Activated CD4-positive, alpha-beta T cell treated with anti-CD3 and anti-CD28 coated beads for 24 hours (primary cell): ENCODE data around the gene P2RX4.
A peak's percentile ranks its signal among the peaks of the same experiment; 100 is the strongest.
"Not testable (repeated sequence)": the region's sequence is repeated elsewhere in the genome, so short reads cannot be mapped to it uniquely, and the experiment has no call there.

Source experiments
- DNase-seq, 2 donors: peaks; one replicate each; pipeline ENCODE4 v3.0.0-alpha.2; 2020; ENCODE audit warnings: low read depth in 2 of 2

Gene P2RX4, protein sequence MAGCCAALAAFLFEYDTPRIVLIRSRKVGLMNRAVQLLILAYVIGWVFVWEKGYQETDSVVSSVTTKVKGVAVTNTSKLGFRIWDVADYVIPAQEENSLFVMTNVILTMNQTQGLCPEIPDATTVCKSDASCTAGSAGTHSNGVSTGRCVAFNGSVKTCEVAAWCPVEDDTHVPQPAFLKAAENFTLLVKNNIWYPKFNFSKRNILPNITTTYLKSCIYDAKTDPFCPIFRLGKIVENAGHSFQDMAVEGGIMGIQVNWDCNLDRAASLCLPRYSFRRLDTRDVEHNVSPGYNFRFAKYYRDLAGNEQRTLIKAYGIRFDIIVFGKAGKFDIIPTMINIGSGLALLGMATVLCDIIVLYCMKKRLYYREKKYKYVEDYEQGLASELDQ

DNA sequence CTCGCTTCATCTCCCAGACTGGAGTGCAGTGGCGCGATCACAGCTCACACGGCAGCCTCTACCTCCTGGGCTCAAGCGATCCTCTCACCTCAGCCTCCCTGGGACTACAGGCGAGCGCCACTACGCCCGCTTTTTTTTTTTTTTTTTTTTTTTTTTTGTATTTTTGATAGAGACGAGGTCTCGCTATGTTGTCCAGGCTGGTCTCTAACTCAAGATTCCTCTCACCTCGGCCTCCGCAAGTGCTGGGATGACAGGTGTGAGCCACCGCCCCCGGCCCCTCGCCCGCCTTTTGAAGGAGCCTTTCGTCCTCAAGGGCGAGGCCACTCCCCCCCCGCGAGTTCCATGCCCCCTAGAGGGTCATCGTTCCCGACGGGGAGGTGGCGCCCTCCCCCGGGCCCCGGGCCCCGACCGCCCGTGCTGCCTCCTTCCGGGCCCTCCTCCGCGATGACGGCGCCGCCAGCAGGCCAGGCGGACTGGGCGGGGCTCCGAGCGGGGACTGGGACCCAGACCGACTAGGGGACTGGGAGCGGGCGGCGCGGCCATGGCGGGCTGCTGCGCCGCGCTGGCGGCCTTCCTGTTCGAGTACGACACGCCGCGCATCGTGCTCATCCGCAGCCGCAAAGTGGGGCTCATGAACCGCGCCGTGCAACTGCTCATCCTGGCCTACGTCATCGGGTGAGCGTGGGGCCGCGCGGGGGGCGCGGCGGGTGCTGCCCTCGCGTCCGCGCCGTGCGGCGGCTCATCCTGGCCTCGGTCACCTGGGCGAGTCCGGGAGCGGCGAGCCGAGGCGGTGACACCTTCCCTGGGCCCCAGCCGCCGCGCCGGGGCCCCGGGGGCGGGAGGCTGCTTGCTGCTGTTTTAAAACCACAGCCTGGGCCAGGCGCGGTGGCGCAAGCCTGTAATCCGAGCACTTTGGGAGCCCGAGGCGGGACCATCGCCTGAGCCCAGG, at the start of gene P2RX4:
Gene P2RX4, plus strand, starts transcription at position 506 of the 949 bp plus-strand sequence. Its CDS starts 36 bp downstream, at position 542.
- DNase-seq = peak; percentile 71 to 85

DNA sequence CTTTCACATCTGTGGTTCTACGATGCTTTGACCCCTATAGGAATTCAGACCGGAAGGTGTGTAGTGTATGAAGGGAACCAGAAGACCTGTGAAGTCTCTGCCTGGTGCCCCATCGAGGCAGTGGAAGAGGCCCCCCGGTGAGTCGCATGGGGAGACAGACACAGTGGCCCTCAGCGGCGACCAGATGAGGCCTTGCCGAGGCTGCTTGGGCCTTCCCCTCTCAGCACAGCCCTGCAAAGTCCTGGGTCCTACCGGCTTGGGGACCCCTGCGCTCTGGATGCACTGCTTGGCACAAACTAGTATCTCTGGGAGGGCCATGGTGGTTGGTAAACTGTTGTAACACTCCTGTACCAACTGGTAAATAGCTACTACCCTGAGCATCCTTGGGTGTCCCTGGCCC, 47.5 kb upstream of the P2RX4 start:
- no peak for DNase-seq

DNA sequence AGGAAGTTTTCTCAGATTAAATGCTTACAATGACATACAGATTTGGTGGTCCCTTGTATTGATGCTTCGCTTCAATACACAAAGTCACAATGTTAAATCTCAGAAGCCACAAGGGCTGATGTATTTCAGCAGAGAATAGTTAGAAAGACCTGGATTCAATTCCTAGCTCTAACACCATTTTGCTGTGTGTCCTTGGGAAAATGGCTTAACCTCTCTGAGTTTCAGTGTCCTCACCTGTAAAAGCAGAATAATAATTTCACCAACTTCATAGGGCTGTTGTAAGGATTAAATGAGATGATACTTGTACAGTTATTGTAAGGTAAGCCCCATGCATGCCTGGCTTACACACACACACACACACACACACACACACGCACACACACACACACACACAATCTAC, 46.9 kb upstream of the P2RX4 start:
- no peak for DNase-seq

DNA sequence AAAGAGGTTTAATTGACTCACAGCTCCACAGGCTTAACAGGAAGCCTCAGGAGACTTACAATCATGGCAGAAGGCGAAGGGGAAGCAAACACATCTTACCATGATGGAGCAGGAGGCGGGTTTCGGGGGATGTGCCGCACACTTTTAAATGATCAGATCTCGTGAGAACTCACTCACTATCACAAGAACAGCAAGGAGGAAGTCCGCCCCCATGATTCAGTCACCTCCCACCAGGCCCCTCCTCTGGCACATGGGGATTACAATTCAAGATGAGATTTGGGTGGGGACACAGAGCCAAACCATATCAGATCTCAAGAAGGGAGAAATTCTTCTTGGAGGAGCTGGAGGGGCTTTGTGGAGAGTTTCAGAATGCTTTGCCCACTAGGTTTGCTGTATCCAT, 45.1 kb upstream of the P2RX4 start:
- not testable (repeated sequence) for DNase-seq

DNA sequence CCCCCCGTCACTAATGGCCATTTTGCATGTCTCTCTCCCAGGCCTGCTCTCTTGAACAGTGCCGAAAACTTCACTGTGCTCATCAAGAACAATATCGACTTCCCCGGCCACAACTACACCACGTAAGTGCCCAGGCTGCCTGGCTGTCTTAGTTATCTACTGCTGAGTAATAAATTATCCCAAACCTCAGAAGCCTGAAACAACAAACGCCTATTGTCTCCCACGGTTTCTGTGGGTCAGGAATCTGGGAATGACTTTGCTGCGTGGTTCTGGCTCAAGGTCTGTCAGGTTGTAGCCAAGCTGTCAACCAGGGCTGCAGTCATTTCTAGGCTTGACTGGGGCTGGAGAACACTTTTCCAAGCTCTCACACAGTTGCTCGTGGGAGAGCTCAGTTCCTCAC, 44.6 kb upstream of the P2RX4 start:
- no peak for DNase-seq

DNA sequence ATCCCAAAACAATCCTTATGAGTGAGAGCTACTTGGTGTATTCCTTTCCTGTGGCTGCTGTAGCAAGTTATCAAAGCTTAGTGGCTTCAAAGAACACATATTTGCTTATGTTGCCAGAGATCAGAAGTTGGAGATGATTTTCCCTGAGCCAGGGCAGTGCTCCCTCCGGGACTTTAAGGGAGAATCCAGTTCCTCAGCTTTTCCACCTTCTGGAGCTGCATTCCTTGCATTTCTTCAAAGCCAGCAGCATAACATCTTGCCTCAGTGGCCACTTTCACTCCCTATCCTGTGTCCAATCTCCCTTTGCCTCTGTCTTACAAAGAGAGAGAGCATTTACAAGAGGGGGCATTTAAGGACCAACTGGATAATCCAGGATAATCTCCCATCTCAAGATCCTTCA, 43.6 kb upstream of the P2RX4 start:
- no peak for DNase-seq

DNA sequence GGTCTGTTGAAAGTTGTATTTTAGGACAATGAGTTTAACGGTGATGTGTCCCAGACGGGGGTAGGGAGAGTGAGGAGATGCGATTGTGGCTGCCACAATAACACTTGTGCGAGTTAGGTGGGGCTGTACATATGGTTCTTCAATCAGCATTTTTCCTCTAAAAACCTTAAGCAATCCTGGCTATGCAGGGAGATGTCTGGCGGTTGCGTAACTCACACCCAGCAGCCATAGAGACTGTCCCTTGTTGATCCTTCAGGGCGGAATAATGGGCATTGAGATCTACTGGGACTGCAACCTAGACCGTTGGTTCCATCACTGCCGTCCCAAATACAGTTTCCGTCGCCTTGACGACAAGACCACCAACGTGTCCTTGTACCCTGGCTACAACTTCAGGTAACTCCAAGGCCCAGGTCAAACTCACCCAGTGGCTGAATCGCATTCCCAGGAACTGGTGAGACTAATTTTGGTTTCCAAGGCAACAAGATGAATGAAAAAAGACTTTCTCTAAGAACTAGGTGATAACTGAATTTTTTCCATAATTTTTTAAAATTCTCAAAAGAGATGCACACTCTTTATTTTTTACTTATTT, 42.6 kb upstream of the P2RX4 start:
- DNase-seq = no peak

DNA sequence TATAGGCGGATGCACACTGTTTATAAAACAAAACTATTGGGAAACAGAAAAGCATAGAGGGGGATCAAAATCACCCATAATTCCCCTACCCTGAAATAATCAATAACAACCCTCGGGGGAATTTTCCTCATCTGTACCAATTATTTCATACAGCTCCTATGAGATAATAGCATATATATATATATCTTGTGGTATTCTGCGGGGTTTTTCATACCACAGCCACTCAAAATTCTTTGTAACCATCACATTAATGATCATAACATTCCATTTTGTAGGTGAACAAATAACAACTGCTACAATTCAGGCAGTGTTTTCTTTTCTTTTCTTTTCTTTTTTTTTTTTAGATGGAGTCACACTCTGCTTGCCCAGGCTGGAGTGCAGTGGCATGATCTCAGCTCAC, 42.0 kb upstream of the P2RX4 start:
- DNase-seq = no peak

DNA sequence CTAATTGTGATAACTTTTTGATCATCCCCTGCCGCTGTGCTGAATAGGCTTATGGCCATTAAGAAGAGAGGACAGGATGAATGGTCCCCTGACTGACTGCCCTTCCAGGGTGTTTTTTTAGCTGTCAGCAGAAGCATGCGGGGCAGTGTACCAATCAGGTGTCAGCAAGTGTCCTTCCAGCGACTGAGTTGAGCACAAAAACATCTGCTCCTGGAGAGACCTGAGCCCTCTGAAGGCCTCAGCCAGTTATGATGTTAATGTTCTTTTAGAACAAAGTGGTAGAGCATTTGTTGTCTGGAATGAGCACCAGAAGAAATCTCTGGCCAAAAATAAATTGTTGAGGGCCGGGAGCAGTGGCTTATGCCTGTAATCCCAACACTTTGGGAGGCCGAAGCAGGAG, 39.8 kb upstream of the P2RX4 start:
- no peak for DNase-seq

DNA sequence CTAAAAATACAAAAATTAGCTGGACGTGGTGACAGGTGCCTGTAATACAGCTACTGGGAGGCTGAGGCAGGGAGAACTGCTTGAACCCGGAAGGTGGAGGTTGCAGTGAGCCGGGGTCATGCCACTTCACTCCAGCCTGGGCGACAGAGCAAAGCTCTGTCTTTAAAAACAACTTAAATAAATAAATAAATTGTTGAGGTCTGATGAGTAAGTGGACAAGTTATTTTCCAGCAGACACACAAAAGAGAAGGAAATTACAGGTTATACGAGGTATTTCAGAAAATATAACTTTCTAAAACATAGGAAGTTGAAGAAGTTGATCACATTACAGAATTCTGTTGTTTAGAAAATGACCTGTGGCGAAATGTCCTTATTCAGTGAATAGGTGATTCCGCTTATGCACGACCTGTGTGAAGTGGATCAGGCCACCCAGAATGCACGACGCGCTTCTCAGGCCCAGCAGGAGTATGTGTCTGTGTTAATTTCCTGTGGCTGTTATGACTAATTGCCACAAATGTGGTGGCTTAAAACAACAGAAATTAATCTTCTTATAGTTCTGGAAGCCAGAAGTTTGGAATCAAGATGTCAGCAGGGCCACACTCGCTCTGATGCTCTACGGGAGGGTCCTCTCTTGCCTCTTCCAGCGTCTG, 39.2 kb upstream of the P2RX4 start:
- no peak for DNase-seq

DNA sequence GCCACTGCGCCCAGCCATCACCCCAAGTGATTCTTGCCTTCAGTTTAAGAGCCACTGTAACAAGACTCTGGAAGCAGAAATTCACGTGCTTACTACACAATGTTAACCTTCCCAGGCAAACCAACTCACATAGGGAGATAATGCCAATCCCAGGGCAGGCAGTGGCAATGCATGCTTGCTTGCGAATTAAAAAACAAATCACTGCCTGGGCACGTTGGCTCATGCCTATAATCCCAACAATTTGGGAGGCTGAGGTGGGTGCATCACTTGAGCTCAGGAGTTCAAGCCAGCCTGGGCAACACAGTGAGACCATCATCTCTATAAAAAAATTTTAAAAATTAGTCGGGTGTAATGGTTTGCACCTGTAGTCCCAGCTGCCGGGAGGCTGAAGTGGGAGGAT, 37.8 kb upstream of the P2RX4 start:
- DNase-seq = no peak

DNA sequence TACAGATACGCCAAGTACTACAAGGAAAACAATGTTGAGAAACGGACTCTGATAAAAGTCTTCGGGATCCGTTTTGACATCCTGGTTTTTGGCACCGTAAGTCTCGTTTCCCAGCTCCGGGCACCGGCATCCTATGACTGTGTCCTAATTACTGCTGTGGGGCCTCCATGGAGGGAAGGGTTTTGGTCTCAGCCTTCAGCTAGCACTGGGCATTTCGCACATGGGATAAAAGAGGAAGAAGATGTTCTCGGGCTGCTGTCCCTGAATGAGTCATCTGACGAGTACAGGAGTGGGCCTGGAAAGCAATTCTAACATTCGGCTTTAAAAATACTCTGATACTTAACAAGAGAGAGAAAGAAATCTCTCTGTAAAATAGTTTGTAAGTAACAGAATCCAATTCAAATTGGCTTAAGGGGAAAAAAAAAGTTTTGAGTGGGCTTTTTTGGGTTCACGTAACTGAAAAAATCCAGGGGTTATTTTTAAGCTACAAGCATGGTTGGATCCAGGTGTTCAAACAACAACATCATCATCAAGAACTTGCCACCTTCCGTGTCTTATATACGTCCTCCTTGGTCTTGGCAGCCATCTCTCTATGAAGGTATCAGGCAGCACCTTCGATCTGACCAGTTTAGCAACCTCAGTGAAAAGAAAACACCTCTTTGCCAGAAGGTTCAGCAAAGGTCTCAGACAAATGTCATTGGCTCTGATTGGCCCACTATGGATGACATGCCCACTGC, 34.4 kb upstream of the P2RX4 start:
- DNase-seq = no peak

DNA sequence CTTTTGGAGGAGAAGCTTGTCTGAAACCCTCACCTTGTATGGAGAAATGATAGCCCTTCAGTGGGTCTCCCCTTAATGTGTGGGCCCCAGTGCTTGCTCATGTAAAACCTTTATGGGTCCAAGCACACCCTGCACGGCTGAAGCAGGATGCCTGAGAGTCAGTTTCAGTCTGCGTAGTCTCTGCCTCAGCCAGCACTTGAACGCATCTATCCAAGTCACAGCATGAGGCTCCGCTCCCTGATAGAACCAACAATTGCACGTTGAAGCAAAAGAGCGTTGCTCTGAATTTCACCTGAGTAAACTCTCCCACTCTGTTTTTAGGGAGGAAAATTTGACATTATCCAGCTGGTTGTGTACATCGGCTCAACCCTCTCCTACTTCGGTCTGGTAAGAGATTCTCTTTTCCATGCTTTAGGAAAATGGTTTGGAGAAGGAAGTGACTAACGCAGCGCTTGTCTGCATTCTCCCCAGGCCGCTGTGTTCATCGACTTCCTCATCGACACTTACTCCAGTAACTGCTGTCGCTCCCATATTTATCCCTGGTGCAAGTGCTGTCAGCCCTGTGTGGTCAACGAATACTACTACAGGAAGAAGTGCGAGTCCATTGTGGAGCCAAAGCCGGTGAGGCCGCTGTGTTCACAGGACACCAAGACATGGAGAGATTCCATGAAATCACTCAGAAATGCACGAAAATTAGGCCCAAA, 33.0 kb upstream of the P2RX4 start:
- no peak for DNase-seq

DNA sequence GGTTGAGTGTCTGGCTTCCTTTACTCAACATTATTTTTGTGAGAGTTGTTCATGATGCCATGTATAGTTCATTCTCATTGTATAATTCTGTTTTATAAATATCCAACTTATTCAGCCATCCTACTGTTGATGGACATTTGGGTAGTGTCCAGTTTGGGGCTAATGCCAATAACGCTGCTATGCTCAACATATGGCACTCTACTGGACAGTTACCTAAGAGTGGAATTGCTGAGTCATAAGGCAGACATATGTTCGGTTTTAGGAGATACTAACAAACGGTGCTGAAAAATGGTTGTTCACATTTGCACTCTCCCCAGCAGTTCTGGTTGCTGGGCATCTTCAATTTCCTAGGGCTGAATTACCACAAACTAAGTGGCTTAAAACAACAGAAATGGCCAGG, 28.7 kb upstream of the P2RX4 start:
- DNase-seq = no peak

DNA sequence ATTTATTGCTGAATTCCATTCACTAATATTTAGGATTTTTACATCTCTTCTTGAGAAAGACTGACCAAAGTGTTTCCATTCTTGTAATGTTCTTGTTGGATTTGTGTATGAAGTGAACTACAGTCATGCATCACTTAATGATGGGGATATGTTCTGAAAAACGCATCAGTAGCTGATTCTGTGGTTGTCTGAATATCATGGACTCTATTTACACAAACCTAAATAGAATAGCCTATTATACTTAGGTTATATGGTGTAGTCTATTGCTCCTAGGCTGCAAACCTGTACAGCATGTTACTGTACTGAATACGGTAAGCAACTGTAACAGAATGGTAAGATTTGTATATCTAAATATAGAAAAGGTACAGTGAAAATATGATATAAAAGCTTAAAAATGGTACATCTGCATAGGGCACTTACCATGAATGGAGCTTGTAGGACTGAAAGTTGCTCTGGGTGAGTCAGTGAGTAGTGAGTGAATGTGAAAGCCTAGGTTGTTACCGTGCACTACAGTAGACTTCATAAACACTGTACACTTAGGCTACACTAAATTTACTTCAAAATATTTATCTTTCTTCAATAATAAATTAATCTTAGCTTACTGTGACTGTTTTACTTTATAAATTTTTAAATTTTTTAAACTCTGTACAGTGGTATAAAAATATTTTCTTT, 27.6 kb upstream of the P2RX4 start:
- no peak for DNase-seq

DNA sequence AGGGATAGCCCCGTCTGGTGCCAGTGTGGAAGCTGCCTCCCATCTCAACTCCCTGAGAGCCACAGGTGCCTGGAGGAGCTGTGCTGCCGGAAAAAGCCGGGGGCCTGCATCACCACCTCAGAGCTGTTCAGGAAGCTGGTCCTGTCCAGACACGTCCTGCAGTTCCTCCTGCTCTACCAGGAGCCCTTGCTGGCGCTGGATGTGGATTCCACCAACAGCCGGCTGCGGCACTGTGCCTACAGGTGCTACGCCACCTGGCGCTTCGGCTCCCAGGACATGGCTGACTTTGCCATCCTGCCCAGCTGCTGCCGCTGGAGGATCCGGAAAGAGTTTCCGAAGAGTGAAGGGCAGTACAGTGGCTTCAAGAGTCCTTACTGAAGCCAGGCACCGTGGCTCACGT, 25.5 kb upstream of the P2RX4 start:
- no peak for DNase-seq

DNA sequence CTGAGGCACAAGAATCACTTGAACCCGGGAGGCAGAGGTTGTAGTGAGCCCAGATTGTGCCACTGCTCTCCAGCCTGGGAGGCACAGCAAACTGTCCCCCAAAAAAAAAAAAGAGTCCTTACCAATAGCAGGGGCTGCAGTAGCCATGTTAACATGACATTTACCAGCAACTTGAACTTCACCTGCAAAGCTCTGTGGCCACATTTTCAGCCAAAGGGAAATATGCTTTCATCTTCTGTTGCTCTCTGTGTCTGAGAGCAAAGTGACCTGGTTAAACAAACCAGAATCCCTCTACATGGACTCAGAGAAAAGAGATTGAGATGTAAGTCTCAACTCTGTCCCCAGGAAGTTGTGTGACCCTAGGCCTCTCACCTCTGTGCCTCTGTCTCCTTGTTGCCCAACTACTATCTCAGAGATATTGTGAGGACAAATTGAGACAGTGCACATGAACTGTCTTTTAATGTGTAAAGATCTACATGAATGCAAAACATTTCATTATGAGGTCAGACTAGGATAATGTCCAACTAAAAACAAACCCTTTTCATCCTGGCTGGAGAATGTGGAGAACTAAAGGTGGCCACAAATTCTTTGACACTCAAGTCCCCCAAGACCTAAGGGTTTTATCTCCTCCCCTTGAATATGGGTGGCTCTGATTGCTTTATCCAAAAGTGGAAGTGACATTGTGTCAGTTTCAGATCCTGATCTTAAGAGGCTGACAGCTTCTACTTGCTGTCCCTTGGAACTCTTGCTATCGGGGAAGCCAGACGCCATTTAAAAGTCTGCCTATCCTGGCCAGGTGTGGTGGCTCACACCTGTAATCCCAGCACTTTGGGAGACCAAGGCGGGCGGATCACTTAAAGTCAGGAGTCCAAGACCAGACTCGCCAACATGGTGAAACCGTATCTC, 24.7 kb upstream of the P2RX4 start:
- DNase-seq = no peak

DNA sequence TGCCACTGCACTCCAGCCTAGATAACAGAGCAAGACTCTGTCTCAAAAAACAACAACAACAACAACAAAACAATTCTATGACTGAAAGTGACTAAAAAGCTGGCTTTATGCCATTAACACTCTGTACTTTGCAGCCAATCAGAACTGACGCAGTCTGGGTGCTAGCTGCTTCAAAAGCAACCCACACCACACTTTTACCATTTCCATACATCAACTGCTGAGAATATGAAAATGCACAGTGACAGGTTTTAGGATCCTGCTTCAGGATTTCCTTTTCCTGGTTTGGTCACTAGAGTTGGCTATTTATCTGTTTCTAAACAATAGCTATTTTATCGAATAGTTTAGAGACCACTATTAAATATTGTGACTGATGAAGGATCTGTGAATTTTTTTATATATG, 23.1 kb upstream of the P2RX4 start:
- no peak for DNase-seq

DNA sequence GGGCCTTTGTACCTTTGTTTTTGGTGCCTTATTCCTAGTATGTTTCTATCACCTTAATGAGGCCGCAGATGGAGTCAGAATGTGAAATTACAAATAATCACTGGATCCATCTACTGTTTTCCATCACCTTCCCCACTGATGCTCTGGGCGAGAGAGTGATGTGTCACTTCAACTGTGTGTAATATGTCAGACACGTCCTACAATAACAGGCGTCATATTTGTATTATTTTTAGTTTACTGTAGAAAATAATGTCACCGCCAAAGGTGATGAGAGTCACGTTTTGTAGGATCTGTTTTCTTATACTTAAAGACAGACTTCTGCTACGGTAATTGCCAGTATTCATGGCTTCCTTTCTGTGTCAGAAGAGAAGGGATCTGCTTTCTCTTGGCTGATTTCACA, 22.4 kb upstream of the P2RX4 start:
- DNase-seq = no peak
